Muscle of back (tissue), 11 donors: ENCODE measurements around the gene FMN1. TPM values are rescaled to one million over a fixed set of nuclear protein-coding genes. Genes with fewer than 3 reads are reported as not detected.

Experiments used
- DNase-seq, 3 donors: peaks; one replicate each; pipeline versions ENCODE4 v3.0.0 to v3.0.0-alpha.2; 2013
- polyA plus RNA-seq, 10 donors: library from polyadenylated mRNA; unstranded; fragments of 120-200 nt; gene quantifications; one replicate each; pipeline ENCODE4 v1.2.1, GENCODE V29; 2013; ENCODE audit not compliant: insufficient read length in 10 of 10

FMN1 gene
- polyA plus RNA-seq, 10 donors = 1.5 to 4.5 (median 2.1) TPM

- no peak for DNase-seq
These were observed 5.9 kb upstream of the FMN1 start for GRCh38 chr15:33200444-33200843.

- no peak for DNase-seq
These were observed 4.0 kb upstream of the FMN1 start for GRCh38 chr15:33198541-33198940.

DNA sequence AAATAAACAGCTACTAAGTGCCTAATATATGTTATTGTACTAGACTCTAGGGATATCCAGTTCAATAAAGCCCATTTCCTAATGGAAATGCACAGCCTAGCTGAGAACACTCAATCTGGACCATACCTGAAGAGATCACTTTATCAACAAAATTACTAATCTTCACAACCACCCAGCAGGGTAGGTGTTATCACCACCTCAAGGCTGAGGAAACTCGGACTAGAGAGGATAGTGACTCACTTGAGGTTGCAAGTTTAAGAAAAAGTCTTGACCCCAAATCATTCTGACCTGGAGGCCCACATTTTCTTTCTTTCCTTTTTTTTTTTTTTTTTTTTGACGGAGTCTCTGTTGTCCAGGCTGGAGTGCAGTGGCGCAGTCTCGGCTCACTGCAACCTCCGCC lies 3.1 kb upstream of the FMN1 start:
- DNase-seq = no peak

GRCh38 chr15:33194237-33194636 lies 277 bp downstream of the FMN1 start:
- DNase-seq = peak in 1 of 3 donors; percentile 16

GRCh38 chr15:33191591-33191990 lies 2.9 kb downstream of the FMN1 start:
- no peak for DNase-seq

DNA sequence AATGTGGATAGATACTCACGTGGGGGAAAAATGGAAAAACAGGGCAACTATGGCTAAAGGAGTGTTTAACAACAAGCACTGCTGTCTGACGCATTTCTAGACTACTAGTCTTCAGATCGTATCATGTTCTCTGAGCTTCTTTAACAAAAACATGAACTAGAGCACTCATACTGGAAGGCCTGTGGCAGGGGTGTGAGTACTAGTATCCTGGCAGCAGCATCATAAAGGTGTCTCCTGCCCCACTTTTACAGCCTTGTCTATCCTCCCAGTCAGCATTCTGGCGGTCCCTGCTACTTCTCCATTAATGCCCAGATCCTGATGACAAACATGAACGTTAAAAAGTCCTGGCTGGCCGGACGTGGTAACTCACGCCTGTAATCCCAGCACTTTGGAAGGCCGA lies 4.0 kb downstream of the FMN1 start:
- DNase-seq = no peak

DNA sequence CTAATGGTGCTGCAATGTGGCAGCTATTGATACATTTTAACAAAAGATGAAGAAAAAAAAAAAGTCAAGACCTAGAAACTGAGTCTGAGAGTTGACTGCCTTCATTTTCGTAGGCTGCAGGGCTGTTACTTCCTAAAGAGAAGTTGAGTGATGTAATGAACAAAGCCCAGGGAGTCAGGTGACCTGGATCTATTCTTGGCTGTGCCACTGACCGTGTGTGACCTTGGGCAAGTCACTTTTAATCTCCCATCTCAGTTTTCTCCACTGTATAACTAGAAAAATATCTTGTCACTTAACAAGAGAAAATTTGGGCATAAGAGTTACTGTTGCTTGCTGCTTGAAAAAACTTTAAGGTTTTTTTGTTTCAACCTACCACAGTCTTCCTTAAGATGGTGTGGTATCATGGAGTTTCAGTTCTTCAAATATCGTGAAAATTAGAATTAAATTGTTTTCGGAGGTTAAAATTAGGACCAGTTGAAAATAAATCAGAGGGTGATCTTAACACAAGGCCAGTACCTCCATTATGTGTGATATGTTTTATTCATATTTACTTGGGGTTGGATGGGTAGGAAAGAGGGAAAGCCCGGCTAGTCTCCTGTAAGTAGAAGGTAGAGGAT lies 5.8 kb downstream of the FMN1 start:
- no peak for DNase-seq

- DNase-seq = no peak
These were observed 6.4 kb downstream of the FMN1 start for GRCh38 chr15:33188159-33188558.

GRCh38 chr15:33183334-33183733 lies 11.2 kb downstream of the FMN1 start:
- DNase-seq = no peak

GRCh38 chr15:33182926-33183325 lies 11.6 kb downstream of the FMN1 start:
- DNase-seq = no peak

GRCh38 chr15:33182278-33182905 lies 12.1 kb downstream of the FMN1 start:
- no peak for DNase-seq

DNA sequence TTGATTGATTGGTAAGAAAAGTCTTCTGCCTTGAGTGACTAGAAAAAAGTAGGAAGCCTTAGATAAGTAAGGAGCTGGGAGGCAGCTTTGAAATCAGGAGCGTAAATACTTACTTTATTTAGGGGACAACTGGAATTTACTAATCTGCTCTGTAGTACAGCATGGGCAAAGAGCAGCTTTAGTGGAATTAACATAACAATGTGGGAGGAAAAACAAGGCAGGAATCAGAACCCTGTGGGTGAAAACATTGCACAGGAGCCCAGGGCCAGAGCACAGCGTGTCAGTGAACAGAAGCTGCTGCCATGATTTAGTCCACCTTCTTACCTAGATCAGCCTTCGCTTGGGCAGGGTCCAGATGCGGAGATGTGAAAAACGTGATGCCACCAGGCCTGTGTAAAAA lies 14.6 kb downstream of the FMN1 start:
- no peak for DNase-seq

- no peak for DNase-seq
These were observed 23.3 kb downstream of the FMN1 start for GRCh38 chr15:33171202-33171601.

DNA sequence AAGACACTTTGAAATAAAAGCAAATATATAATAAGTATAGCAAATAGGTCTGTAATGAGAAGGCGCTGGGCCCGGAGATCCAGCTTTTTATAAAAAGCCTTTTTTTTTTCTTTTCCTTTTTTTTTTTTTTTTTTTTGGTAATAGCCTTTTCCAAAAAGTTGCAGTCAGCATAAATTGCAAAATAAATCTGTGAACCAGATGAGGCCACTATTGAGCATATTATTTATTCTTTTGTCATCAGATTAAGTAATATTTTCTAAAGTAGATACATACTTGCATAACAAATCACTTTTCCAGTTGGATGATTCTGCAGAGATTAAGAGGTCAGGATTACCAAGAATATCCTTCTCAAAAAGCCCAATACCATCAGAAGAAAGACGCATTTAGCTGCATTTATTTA lies 24.9 kb downstream of the FMN1 start:
- no peak for DNase-seq

DNA sequence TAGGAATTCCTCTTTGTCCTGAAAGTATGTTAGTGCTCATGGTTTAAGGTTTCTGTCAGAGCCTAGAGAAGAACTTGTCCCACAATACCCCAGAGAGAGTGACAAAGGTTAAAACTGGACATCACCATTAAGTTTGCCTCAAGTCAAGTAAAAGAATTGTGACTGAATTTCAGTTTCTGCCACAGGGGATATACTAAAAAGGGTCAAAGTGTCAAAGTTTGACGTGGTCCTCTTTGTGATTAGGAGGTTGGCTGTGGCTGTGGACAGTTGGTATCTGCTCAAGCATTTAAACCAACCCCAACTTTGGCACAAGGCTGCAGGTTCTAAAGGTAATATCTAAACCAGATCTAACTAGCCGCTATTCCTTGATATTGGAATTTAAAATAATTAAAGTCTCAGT lies 26.1 kb downstream of the FMN1 start:
- DNase-seq = no peak

- DNase-seq = no peak
These were observed 30.7 kb downstream of the FMN1 start for GRCh38 chr15:33163816-33164215.

- no peak for DNase-seq
These were observed 33.3 kb downstream of the FMN1 start for GRCh38 chr15:33161209-33161608.

DNA sequence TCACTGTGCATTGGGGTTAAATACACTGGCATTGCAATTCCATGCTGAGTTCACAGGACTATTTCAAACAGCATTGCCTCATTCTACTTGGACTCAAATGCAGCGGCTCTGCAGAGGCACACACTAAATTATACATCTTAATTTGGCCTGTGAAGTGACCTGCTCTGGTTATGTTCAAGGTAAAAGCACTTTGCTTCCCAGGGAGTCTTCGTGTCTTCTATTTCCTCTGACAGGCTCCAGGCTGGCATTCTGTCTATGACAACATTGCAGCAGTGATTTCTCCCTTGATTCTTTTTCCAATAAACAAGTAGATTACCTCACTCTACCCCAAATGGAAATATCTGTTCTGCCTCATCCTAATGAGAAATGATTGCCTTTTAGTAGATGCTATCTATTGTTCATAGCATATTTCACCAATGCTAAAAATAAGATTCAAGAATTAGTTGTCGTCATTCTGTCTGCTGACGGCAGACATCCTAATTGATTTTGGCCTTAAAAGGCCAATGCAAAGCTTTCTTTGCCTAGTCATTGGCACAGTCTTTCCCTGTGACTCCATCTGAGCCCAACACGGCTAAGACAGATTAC lies 33.8 kb downstream of the FMN1 start:
- no peak for DNase-seq

- DNase-seq = no peak
These were observed 34.6 kb downstream of the FMN1 start for GRCh38 chr15:33159726-33160453.

DNA sequence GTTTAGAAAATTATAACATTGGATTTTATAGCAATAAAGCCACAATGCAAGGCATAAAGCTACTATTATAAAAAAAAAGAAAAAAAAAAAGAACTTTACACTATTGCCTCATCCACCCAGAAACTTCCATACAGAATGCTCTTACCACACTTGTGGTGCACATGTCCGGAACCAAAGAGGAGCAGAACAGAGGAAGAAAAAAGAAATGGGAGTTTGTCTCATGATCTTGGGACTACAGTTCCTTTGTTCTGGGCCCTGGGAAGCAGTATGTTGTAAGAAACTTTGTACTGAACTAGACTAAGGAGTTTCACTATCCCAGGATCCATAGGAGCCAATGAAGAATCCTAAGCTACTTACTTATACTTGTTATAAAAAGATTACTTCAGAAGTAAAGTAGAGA lies 36.1 kb downstream of the FMN1 start:
- no peak for DNase-seq

- DNase-seq = no peak
These were observed 37.0 kb downstream of the FMN1 start for GRCh38 chr15:33157371-33158037.

GRCh38 chr15:33155691-33156420 lies 38.7 kb downstream of the FMN1 start:
- DNase-seq = no peak
